Astrocyte (in vitro differentiated cells and primary cell): ENCODE measurements around the gene TENM4.

ENCODE experiments used
- CTCF ChIP-seq: IDR thresholded peaks from 2 replicates; pipeline ENCODE4 v1.5.1; 2011; ENCODE audit warnings: low read depth, mild to moderate bottlenecking, inconsistent platforms, low read length, moderate library complexity; ENCODE audit not compliant: insufficient read depth
- EZH2 ChIP-seq: IDR thresholded peaks from 2 replicates; pipeline ENCODE4 v1.6.1; 2012; ENCODE audit warnings: mild to moderate bottlenecking, low read length, inconsistent platforms; ENCODE audit not compliant: insufficient read depth

- TF ChIP-seq CTCF (no peak), EZH2 (no peak)
Observed at GRCh38 chr11:78809931-78810541, 630.8 kb downstream of the TENM4 start.
